IMR-90 (cell line): Measurements from ENCODE around the gene ARPP21. TPM values are rescaled to one million over a fixed set of nuclear protein-coding genes. Genes with fewer than 3 reads are reported as not detected.

Source experiments
- ATAC-seq: fragments of 200-7000 bp; cut with Tn5 transposase; 2 replicates; pipeline ENCODE4 v1.9.1; 2020; ENCODE audit warnings: low read depth, mild to moderate bottlenecking, moderate library complexity
- BruUV-seq: library from RNA; stranded (reverse); fragments of 400-500 nt; replicated peaks from 2 replicates; lab custom pipeline; 2021; lab: Mats Ljungman, UMichigan
- CTCF ChIA-PET: fragments of 300-600 bp; formaldehyde crosslinking; extraction: SDS; loops from one replicate; lab custom pipeline; 2021; ENCODE audit warnings: antibody characterized with exemption; lab: Yijun Ruan, JAX
- POLR2A ChIA-PET: fragments of 300-600 bp; sonication (Branson Sonifier 250); formaldehyde crosslinking; loops from one replicate; lab custom pipeline; 2022; ENCODE audit warnings: antibody characterized with exemption; ENCODE audit not compliant: unreplicated experiment; lab: Charles Lee
- DNase-seq: peaks from one replicate; pipeline ENCODE4 v3.0.0; 2013
- H2AFZ ChIP-seq: replicated peaks from 2 replicates; pipeline ENCODE3; 2013; ENCODE audit warnings: low read length, mild to moderate bottlenecking; ENCODE audit not compliant: poor library complexity
- H2AK5ac ChIP-seq: 2 replicates; pipeline ENCODE4 v1.6.1; 2013; ENCODE audit warnings: low read depth, low read length, inconsistent platforms
- H2AK9ac ChIP-seq: replicated peaks from 2 replicates; pipeline ENCODE3; 2013; ENCODE audit warnings: mild to moderate bottlenecking, low read depth, low read length, moderate library complexity; ENCODE audit not compliant: poor library complexity
- H2BK120ac ChIP-seq: 2 replicates; pipeline ENCODE4 v1.6.1; 2013; ENCODE audit warnings: low read depth, low read length, inconsistent platforms
- H2BK15ac ChIP-seq: 3 replicates; pipeline ENCODE4 v1.6.1; 2013; ENCODE audit warnings: low read depth, low read length, inconsistent platforms
- H2BK20ac ChIP-seq: 2 replicates; pipeline ENCODE4 v1.6.1; 2013; ENCODE audit warnings: low read depth, mild to moderate bottlenecking, inconsistent platforms, low read length, moderate library complexity
- H2BK5ac ChIP-seq: 2 replicates; pipeline ENCODE4 v1.6.1; 2013; ENCODE audit warnings: mild to moderate bottlenecking, low read depth, low read length, inconsistent platforms; ENCODE audit not compliant: poor library complexity, severe bottlenecking
- H3K14ac ChIP-seq: replicated peaks from 2 replicates; pipeline ENCODE4 v1.6.1; 2013; ENCODE audit warnings: low read depth, low read length, inconsistent platforms
- H3K18ac ChIP-seq: 2 replicates; pipeline ENCODE4 v1.6.1; 2013; ENCODE audit warnings: low read depth, low read length, control low read depth
- H3K23ac ChIP-seq: 2 replicates; pipeline ENCODE4 v1.6.1; 2013; ENCODE audit warnings: low read depth, low read length, inconsistent platforms
- H3K27ac ChIP-seq: 2 replicates; pipeline ENCODE4 v1.5.1; 2013; ENCODE audit warnings: mild to moderate bottlenecking, control low read depth, low read length; ENCODE audit not compliant: insufficient read depth
- H3K27me3 ChIP-seq: 2 replicates; pipeline ENCODE4 v1.6.1; 2013; ENCODE audit warnings: low read length; ENCODE audit not compliant: control insufficient read depth, insufficient read depth
- H3K36me3 ChIP-seq: 2 replicates; pipeline ENCODE4 v1.6.1; 2013; ENCODE audit warnings: low read length, mixed read lengths; ENCODE audit not compliant: control insufficient read depth, insufficient read depth
- H3K4ac ChIP-seq: 2 replicates; pipeline ENCODE4 v1.6.1; 2013; ENCODE audit warnings: low read depth, low read length, inconsistent platforms
- H3K4me1 ChIP-seq: 2 replicates; pipeline ENCODE4 v1.6.1; 2013; ENCODE audit warnings: low read length, mixed read lengths; ENCODE audit not compliant: control insufficient read depth, insufficient read depth
- H3K4me2 ChIP-seq: 2 replicates; pipeline ENCODE4 v1.6.1; 2013; ENCODE audit warnings: low read depth, mild to moderate bottlenecking, control low read depth, low read length, moderate library complexity
- H3K4me3 ChIP-seq: 2 replicates; pipeline ENCODE4 v1.5.1; 2013; ENCODE audit warnings: low read depth, mild to moderate bottlenecking, control low read depth, low read length, moderate library complexity; ENCODE audit not compliant: insufficient read depth
- H3K56ac ChIP-seq: 2 replicates; pipeline ENCODE4 v1.6.1; 2013; ENCODE audit warnings: low read length, inconsistent platforms; ENCODE audit not compliant: insufficient read depth; ENCODE audit errors: extremely low read depth
- H3K79me1 ChIP-seq, 2 experiments: 2 replicates each; pipeline ENCODE4 v1.6.1; 2013; ENCODE audit warnings: low read length in 2 of 2, inconsistent platforms in 1 of 2, low read depth in 1 of 2
- H3K9ac ChIP-seq: 2 replicates; pipeline ENCODE4 v1.6.1; 2013; ENCODE audit warnings: low read depth, low read length, control low read depth
- H3K9me1 ChIP-seq: 2 replicates; pipeline ENCODE4 v1.6.1; 2013; ENCODE audit warnings: low read length, inconsistent platforms; ENCODE audit not compliant: insufficient read depth
- H3K9me3 ChIP-seq: 2 replicates; pipeline ENCODE4 v1.6.1; 2013; ENCODE audit warnings: low read length; ENCODE audit not compliant: control insufficient read depth, insufficient read depth
- H4K20me1 ChIP-seq: 2 replicates; pipeline ENCODE4 v1.6.1; 2013; ENCODE audit warnings: low read length, inconsistent platforms; ENCODE audit not compliant: insufficient read depth
- H4K5ac ChIP-seq: 2 replicates; pipeline ENCODE4 v1.6.1; 2013; ENCODE audit warnings: mild to moderate bottlenecking, low read depth, low read length, control low read depth
- H4K8ac ChIP-seq, 2 experiments: 2 replicates each; pipeline ENCODE4 v1.6.1; 2013; ENCODE audit warnings: low read depth in 2 of 2, low read length in 2 of 2, control low read depth in 1 of 2, inconsistent platforms in 1 of 2
- H4K91ac ChIP-seq: 2 replicates; pipeline ENCODE4 v1.6.1; 2013; ENCODE audit warnings: low read depth, low read length, inconsistent platforms; ENCODE audit not compliant: insufficient read depth
- BHLHE40 ChIP-seq: fragments of 150-350 bp; IDR thresholded peaks from 2 replicates; pipeline ENCODE4 v1.6.1; 2016; ENCODE audit warnings: mild to moderate bottlenecking, low read depth, low read length
- CEBPB ChIP-seq: IDR thresholded peaks from 2 replicates; pipeline ENCODE4 v1.6.1; 2012; ENCODE audit warnings: low read depth, low read length, improper control_type of control experiment
- CHD1 ChIP-seq: IDR thresholded peaks from 2 replicates; pipeline ENCODE4 v1.6.1; 2012; ENCODE audit warnings: low read depth, low read length, improper control_type of control experiment
- FOS ChIP-seq: fragments of 150-350 bp; IDR thresholded peaks from 2 replicates; pipeline ENCODE4 v1.6.1; 2016; ENCODE audit warnings: low read depth, low read length
- MAFK ChIP-seq: IDR thresholded peaks from 2 replicates; pipeline ENCODE4 v1.6.1; 2012; ENCODE audit warnings: low read depth, low read length, improper control_type of control experiment
- MAZ ChIP-seq: IDR thresholded peaks from 2 replicates; pipeline ENCODE4 v1.6.1; 2012; ENCODE audit warnings: low read depth, mild to moderate bottlenecking, low read length, improper control_type of control experiment, moderate library complexity, borderline replicate concordance
- MXI1 ChIP-seq: IDR thresholded peaks from 2 replicates; pipeline ENCODE4 v1.6.1; 2012; ENCODE audit warnings: low read depth, mild to moderate bottlenecking, low read length, moderate library complexity, borderline replicate concordance
- NFE2L2 ChIP-seq: fragments of 150-350 bp; IDR thresholded peaks from 2 replicates; pipeline ENCODE4 v1.6.1; 2016; ENCODE audit warnings: low read depth, mild to moderate bottlenecking, low read length
- POLR2A ChIP-seq: IDR thresholded peaks from 2 replicates; pipeline ENCODE4 v1.6.1; 2012; ENCODE audit warnings: mild to moderate bottlenecking, low read depth, low read length
- RAD21 ChIP-seq: IDR thresholded peaks from 2 replicates; pipeline ENCODE4 v1.6.1; 2012; ENCODE audit warnings: low read length, improper control_type of control experiment
- RCOR1 ChIP-seq: IDR thresholded peaks from 2 replicates; pipeline ENCODE4 v1.6.1; 2012; ENCODE audit warnings: mild to moderate bottlenecking, low read length, improper control_type of control experiment; ENCODE audit not compliant: insufficient replicate concordance
- RFX5 ChIP-seq: IDR thresholded peaks from 2 replicates; pipeline ENCODE4 v1.8.0; 2012; ENCODE audit warnings: low read depth, mild to moderate bottlenecking, low read length, moderate library complexity
- SMC3 ChIP-seq: fragments of 150-350 bp; IDR thresholded peaks from 2 replicates; pipeline ENCODE4 v1.6.1; 2016; ENCODE audit warnings: low read depth, mild to moderate bottlenecking, antibody characterized with exemption, low read length, moderate library complexity
- WGBS, 2 experiments: methylation state at CpG; one replicate each; pipeline versions ENCODE4 v1.1.5 to v1.1.7; 2013; ENCODE audit warnings: missing lambda C conversion rate in 2 of 2; ENCODE audit not compliant: insufficient read length in 1 of 2; ENCODE audit errors: extremely low coverage in 2 of 2; 5-methylcytosine and 5-hydroxymethylcytosine counted together
- dilution Hi-C: fragments of 300-500 bp; cut with HindIII; formaldehyde crosslinking; loops from one replicate; pipeline ENCODE4 v1.14.3; 2018; ENCODE audit warnings: low sequenced_read_pairs; ENCODE audit not compliant: unreplicated experiment
- in situ Hi-C: fragments of 300-500 bp; cut with MboI; formaldehyde crosslinking; loops from 3 replicates; pipeline ENCODE4 v1.14.3; 2019; ENCODE audit warnings: low sequenced_read_pairs, inconsistent platforms, mixed read lengths
- intact Hi-C: fragments of 100-400 bp; cut with micrococcal nuclease; formaldehyde crosslinking; loops from 2 replicates; pipeline ENCODE4 v1.10.0; 2022
- polyA plus RNA-seq, 3 experiments: library from polyadenylated mRNA; depleted of rRNA; stranded (reverse); fragments of >200 nt; gene quantifications; 2 replicates each; pipeline ENCODE4 v1.2.3, GENCODE V29; 2012; ENCODE audit warnings: low replicate concordance in 1 of 3
- total RNA-seq: library from RNA; depleted of rRNA; stranded (reverse); fragments of >200 nt; gene quantifications from 2 replicates; pipeline ENCODE4 v1.2.3, GENCODE V29; 2012
- TF ChIP-seq, protein P1 (sequence below): fragments of 150-350 bp; IDR thresholded peaks from 2 replicates; pipeline ENCODE4 v1.6.1; 2016; ENCODE audit warnings: low read depth, mild to moderate bottlenecking, low read length, moderate library complexity, borderline replicate concordance
- TF ChIP-seq, protein P2 (sequence below): fragments of 150-350 bp; IDR thresholded peaks from 2 replicates; pipeline ENCODE4 v1.6.1; 2017; ENCODE audit warnings: mild to moderate bottlenecking, antibody characterized with exemption, low read length, low read depth
- TF ChIP-seq, protein P3 (sequence below): conservative IDR thresholded peaks from 2 replicates; pipeline ENCODE4 v1.5.1; 2012; ENCODE audit warnings: mild to moderate bottlenecking, low read depth, low read length, improper control_type of control experiment

The ARPP21 gene
- total and polyA plus RNA-seq, 2 of the 4 experiments (the other 2 are of a cell fraction) = not detected

DNA sequence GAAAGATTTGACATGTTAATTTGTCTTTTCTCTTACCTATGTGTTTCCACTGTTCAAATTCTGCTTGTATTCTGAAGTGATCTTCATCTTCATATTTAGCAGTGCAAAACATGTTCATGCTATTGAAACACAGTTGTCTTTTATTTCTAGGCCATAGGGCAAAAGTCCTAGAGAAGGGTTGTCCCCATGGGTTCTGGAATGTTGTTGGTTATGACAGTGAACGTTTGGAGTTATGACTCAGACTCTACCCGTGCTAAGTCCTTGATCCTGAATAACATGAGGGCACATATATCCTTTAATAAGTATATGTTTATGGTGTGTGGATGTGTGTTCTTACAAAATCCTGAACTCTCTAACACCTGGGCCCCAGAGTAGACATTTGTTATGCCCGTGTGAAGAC is 23.0 kb upstream of the ARPP21 start:
- dilution Hi-C loops = no loop called here

More for the DNA sequence above, 23.0 kb upstream of the ARPP21 start:
- no peak for TF ChIP-seq BHLHE40
- TF ChIP-seq CHD1 = no peak
- no peak for TF ChIP-seq RCOR1
- TF ChIP-seq NFE2L2 = no peak
- TF ChIP-seq, protein P1, sequence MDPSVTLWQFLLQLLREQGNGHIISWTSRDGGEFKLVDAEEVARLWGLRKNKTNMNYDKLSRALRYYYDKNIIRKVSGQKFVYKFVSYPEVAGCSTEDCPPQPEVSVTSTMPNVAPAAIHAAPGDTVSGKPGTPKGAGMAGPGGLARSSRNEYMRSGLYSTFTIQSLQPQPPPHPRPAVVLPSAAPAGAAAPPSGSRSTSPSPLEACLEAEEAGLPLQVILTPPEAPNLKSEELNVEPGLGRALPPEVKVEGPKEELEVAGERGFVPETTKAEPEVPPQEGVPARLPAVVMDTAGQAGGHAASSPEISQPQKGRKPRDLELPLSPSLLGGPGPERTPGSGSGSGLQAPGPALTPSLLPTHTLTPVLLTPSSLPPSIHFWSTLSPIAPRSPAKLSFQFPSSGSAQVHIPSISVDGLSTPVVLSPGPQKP = no peak
- TF ChIP-seq, protein P2, sequence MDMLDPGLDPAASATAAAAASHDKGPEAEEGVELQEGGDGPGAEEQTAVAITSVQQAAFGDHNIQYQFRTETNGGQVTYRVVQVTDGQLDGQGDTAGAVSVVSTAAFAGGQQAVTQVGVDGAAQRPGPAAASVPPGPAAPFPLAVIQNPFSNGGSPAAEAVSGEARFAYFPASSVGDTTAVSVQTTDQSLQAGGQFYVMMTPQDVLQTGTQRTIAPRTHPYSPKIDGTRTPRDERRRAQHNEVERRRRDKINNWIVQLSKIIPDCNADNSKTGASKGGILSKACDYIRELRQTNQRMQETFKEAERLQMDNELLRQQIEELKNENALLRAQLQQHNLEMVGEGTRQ = no peak
- TF ChIP-seq, protein P3, sequence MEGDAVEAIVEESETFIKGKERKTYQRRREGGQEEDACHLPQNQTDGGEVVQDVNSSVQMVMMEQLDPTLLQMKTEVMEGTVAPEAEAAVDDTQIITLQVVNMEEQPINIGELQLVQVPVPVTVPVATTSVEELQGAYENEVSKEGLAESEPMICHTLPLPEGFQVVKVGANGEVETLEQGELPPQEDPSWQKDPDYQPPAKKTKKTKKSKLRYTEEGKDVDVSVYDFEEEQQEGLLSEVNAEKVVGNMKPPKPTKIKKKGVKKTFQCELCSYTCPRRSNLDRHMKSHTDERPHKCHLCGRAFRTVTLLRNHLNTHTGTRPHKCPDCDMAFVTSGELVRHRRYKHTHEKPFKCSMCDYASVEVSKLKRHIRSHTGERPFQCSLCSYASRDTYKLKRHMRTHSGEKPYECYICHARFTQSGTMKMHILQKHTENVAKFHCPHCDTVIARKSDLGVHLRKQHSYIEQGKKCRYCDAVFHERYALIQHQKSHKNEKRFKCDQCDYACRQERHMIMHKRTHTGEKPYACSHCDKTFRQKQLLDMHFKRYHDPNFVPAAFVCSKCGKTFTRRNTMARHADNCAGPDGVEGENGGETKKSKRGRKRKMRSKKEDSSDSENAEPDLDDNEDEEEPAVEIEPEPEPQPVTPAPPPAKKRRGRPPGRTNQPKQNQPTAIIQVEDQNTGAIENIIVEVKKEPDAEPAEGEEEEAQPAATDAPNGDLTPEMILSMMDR = no peak
- no peak for TF ChIP-seq RFX5
- no peak for TF ChIP-seq MAFK
- TF ChIP-seq POLR2A = no peak
- no peak for TF ChIP-seq RAD21
- no peak for TF ChIP-seq SMC3
- TF ChIP-seq MXI1 = no peak
- no peak for TF ChIP-seq FOS
- no peak for TF ChIP-seq CEBPB
- TF ChIP-seq MAZ = no peak
- no peaks in the 10 kb centered on the region for H3K36me3 ChIP-seq
- H3K4me3 ChIP-seq = no peak overlapping the region
- no peaks in the 10 kb centered on the region for H3K9me1 ChIP-seq
- H2AK5ac ChIP-seq = no peak overlapping the region
- no peak overlapping the region for H2BK15ac ChIP-seq
- no peak overlapping the region for H3K14ac ChIP-seq
- in situ Hi-C loops = no loop called here
- ChIA-PET POLR2A (no interaction called here), CTCF (no interaction called here)
- H2AK9ac ChIP-seq = no peak overlapping the region
- H4K8ac ChIP-seq = no peak overlapping the region
- H4K20me1 ChIP-seq = no peaks in the 10 kb centered on the region
- no TSS peak for BruUV-seq
- H3K27ac ChIP-seq = no peak overlapping the region
- no peaks in the 10 kb centered on the region for H3K27me3 ChIP-seq
- intact Hi-C loops = no loop called here
- no peak overlapping the region for H2BK5ac ChIP-seq
- DNase-seq (no peak), ATAC-seq (no peak)
- H2BK20ac ChIP-seq = no peak overlapping the region
- no peak overlapping the region for H4K91ac ChIP-seq
- H3K4ac ChIP-seq = no peak overlapping the region
- no peak overlapping the region for H3K18ac ChIP-seq
- no peak overlapping the region for H3K23ac ChIP-seq
- H3K4me1 ChIP-seq = no peaks in the 10 kb centered on the region
- no peak overlapping the region for H3K4me2 ChIP-seq
- no peak overlapping the region for H2AFZ ChIP-seq
- H3K56ac ChIP-seq = no peak overlapping the region
- no CpG with 5 or more reads among the region's 3 CpGs for WGBS, 2 experiments
- H3K79me1 ChIP-seq = no peaks in the 10 kb centered on the region
- no peaks in the 10 kb centered on the region for H3K9me3 ChIP-seq
- H3K9ac ChIP-seq = no peak overlapping the region
- H4K5ac ChIP-seq = no peak overlapping the region
- H2BK120ac ChIP-seq = no peak overlapping the region
